SKM-1 (cell line): ENCODE data around the gene CAPZA1.

Experiments used
- DNase-seq: peaks from one replicate; lab custom pipeline; 2025; ENCODE audit not compliant: unreplicated experiment; lab: John Stamatoyannopoulos, UW

The CAPZA1 gene

GRCh38 chr1:112675728-112676381, 56.2 kb downstream of the CAPZA1 start:
- no peak for DNase-seq

- no peak for DNase-seq
Measured at GRCh38 chr1:112676543-112676942, 56.9 kb downstream of the CAPZA1 start.

GRCh38 chr1:112677501-112677900, 57.9 kb downstream of the CAPZA1 start:
- no peak for DNase-seq

- no peak for DNase-seq
Measured at GRCh38 chr1:112678605-112679004, 59.0 kb downstream of the CAPZA1 start.

GRCh38 chr1:112685913-112686312, 66.3 kb downstream of the CAPZA1 start:
- DNase-seq: no peak

GRCh38 chr1:112686417-112686816, 66.8 kb downstream of the CAPZA1 start:
- no peak for DNase-seq

GRCh38 chr1:112686835-112687234, 67.2 kb downstream of the CAPZA1 start:
- DNase-seq: no peak

GRCh38 chr1:112687361-112687760, 67.7 kb downstream of the CAPZA1 start:
- no peak for DNase-seq

GRCh38 chr1:112687785-112688496, 68.3 kb downstream of the CAPZA1 start:
- no peak for DNase-seq

GRCh38 chr1:112688781-112689193, 69.2 kb downstream of the CAPZA1 start:
- no peak for DNase-seq

- DNase-seq: no peak
Measured at GRCh38 chr1:112689196-112689841, 69.7 kb downstream of the CAPZA1 start.

- DNase-seq: no peak
Measured at GRCh38 chr1:112689842-112690237, 70.2 kb downstream of the CAPZA1 start.

GRCh38 chr1:112692681-112693080, 73.0 kb downstream of the CAPZA1 start:
- no peak for DNase-seq

- no peak for DNase-seq
Measured at GRCh38 chr1:112693821-112694220, 74.2 kb downstream of the CAPZA1 start.

GRCh38 chr1:112694363-112694929, 74.8 kb downstream of the CAPZA1 start:
- DNase-seq: no peak

GRCh38 chr1:112695276-112695675, 75.6 kb downstream of the CAPZA1 start:
- no peak for DNase-seq

- DNase-seq: no peak
Measured at GRCh38 chr1:112696578-112697314, 77.1 kb downstream of the CAPZA1 start.

GRCh38 chr1:112697781-112698201, 78.2 kb downstream of the CAPZA1 start:
- no peak for DNase-seq

- no peak for DNase-seq
Measured at GRCh38 chr1:112698366-112699310, 79.0 kb downstream of the CAPZA1 start.
